ENCODE data around the gene UBXN6. TPM values are rescaled to one million over a fixed set of nuclear protein-coding genes. Genes with fewer than 3 reads are reported as not detected.

Gene UBXN6
- total RNA-seq, 1 experiment from 2014 or later, result 34.1 TPM

GRCh38 chr19:4439243-4439642, 18.4 kb downstream of the UBXN6 start:
- Histone ChIP-seq H2BK12ac (ENCODE audit: insufficient read length, low read depth, low read length) (no peak overlapping the region), H2BK15ac (ENCODE audit: low read depth, low read length) (no peak overlapping the region), H2BK120ac (ENCODE audit: low read depth, low read length, poor library complexity, severe bottlenecking) (no peak overlapping the region), H3K23ac (ENCODE audit: insufficient read length, low read depth, low read length) (no peak overlapping the region), H3K9me3 (ENCODE audit: control insufficient read depth, low read depth, low read length) (no peaks in the 10 kb centered on the region), H3K4me1 (ENCODE audit: insufficient read depth, low read length) (no peaks in the 10 kb centered on the region), H3K14ac (ENCODE audit: insufficient read depth, low read length) (no peak overlapping the region; the same call in 1 of the 2 replicates), H4K8ac (replicated peaks; ENCODE audit: insufficient read length, low read depth, low read length) (no peak overlapping the region), H4K20me1 (ENCODE audit: control insufficient read depth, insufficient read depth, insufficient read length) (peaks cover 2% of the 10 kb centered on the region), H3K27ac (ENCODE audit: insufficient read length, low read depth, low read length) (no peak overlapping the region), H4K5ac (ENCODE audit: insufficient read length, low read depth, low read length) (no peak overlapping the region), H3K79me2 (ENCODE audit: insufficient read depth, low read length) (peaks cover 3% of the 10 kb centered on the region; the same call in 1 of the 2 replicates), H2AFZ (ENCODE audit: low read length) (no peak overlapping the region), H3K4me2 (ENCODE audit: insufficient read depth, insufficient read length, low read length) (no peak overlapping the region), H4K91ac (ENCODE audit: insufficient read length, low read depth, low read length) (no peak overlapping the region), H2AK5ac (ENCODE audit: insufficient read length, low read length) (no peak overlapping the region), H3K23me2 (ENCODE audit: insufficient read length, low read depth, low read length, poor library complexity, severe bottlenecking) (no peaks in the 10 kb centered on the region), H3K79me1 (ENCODE audit: insufficient read depth, low read depth, low read length, poor library complexity, severe bottlenecking) (peaks cover 7% of the 10 kb centered on the region), H3K27me3 (ENCODE audit: insufficient read depth, low read length) (no peaks in the 10 kb centered on the region), H3K4ac (ENCODE audit: low read depth, low read length) (no peak overlapping the region), H3K56ac (ENCODE audit: insufficient read length, low read depth, low read length) (no peak overlapping the region), H3K18ac (ENCODE audit: insufficient read length, low read depth, low read length) (no peak overlapping the region), H3T11ph (ENCODE audit: low read length) (no peak overlapping the region), H3K9ac (ENCODE audit: extremely low read depth, insufficient read length, low read length) (no peak overlapping the region), H2BK20ac (ENCODE audit: low read depth, low read length, poor library complexity, severe bottlenecking) (no peak overlapping the region), H2BK5ac (ENCODE audit: insufficient read length, low read length) (no peak overlapping the region)
- no CpG with 5 or more reads among the region's 12 CpGs for WGBS (ENCODE audit: extremely low coverage, insufficient read length, low lambda C conversion rate)
- H3K27me3 Mint-ChIP-seq (ENCODE audit: low read depth), result no peaks in the 10 kb centered on the region
- H3K4me3 Mint-ChIP-seq, result no peak overlapping the region
- no peaks in the 10 kb centered on the region for H3K9me3 Mint-ChIP-seq
- peaks cover 4 to 5% of the 10 kb centered on the region in 2 experiments; a peak in 2 of 4 replicates for H3K4me1 Mint-ChIP-seq
- DNase-seq, result no peak
- peaks cover 47 to 85% (median 73%) of the 10 kb centered on the region in 3 experiments for H3K36me3 Mint-ChIP-seq (ENCODE audit: insufficient read depth in 1 of 3, low read depth in 3 of 3)
- H3K27ac Mint-ChIP-seq, result peak overlapping the region in 1 of 3 experiments; percentile 63; a peak in 1 of 7 replicates
- TF ChIP-seq CTCF (conservative IDR thresholded peaks at IDR 0.05), result no peak

Measured in H9 (cell line).